MCF 10A (cell line): Measurements from ENCODE around the gene KIF22. TPM values are rescaled to one million over a fixed set of nuclear protein-coding genes. Genes with fewer than 3 reads are reported as not detected.

Source experiments
- BruUV-seq: library from RNA; stranded (reverse); fragments of 400-500 nt; replicated peaks from 2 replicates; lab custom pipeline; 2021; lab: Mats Ljungman, UMichigan
- CTCF ChIA-PET: fragments of 300-600 bp; sonication (Branson Sonifier 250); formaldehyde crosslinking; extraction: SDS; loops from one replicate; lab custom pipeline; 2021; ENCODE audit warnings: antibody characterized with exemption, inconsistent platforms; lab: Yijun Ruan, JAX
- POLR2A ChIA-PET: fragments of 300-600, 350-650 bp; sonication (Branson Sonifier 250); formaldehyde crosslinking; extraction: SDS; loops from one replicate; lab custom pipeline; 2020; ENCODE audit warnings: antibody characterized with exemption, inconsistent platforms; lab: Yijun Ruan, JAX
- DNase-seq: peaks from one replicate; pipeline ENCODE4 v3.0.0-alpha.2; 2018; ENCODE audit not compliant: unreplicated experiment
- H3K27ac Mint-ChIP-seq: one replicate; pipeline ENCODE4 v1.8.0; 2022; ENCODE audit warnings: mild to moderate bottlenecking, low read depth, mixed read lengths; ENCODE audit not compliant: unreplicated experiment
- H3K27me3 Mint-ChIP-seq: one replicate; pipeline ENCODE4 v1.8.0; 2022; ENCODE audit warnings: mixed read lengths; ENCODE audit not compliant: insufficient read depth, unreplicated experiment
- H3K36me3 Mint-ChIP-seq: one replicate; pipeline ENCODE4 v1.8.0; 2022; ENCODE audit warnings: mild to moderate bottlenecking, moderate library complexity, mixed read lengths; ENCODE audit not compliant: insufficient read depth, unreplicated experiment
- H3K4me1 Mint-ChIP-seq: one replicate; pipeline ENCODE4 v1.8.0; 2022; ENCODE audit warnings: mixed read lengths; ENCODE audit not compliant: insufficient read depth, unreplicated experiment
- H3K4me3 Mint-ChIP-seq: one replicate; pipeline ENCODE4 v1.8.0; 2022; ENCODE audit warnings: mild to moderate bottlenecking, moderate library complexity, mixed read lengths; ENCODE audit not compliant: unreplicated experiment
- H3K9me3 Mint-ChIP-seq: one replicate; pipeline ENCODE4 v1.8.0; 2022; ENCODE audit warnings: mixed read lengths; ENCODE audit not compliant: unreplicated experiment
- CTCF ChIP-seq: fragments of 200-600 bp; IDR thresholded peaks from one replicate; pipeline ENCODE4 v1.8.0; 2022; ENCODE audit warnings: antibody characterized with exemption, mild to moderate bottlenecking; ENCODE audit not compliant: unreplicated experiment
- intact Hi-C: fragments of 100-400 bp; cut with micrococcal nuclease; formaldehyde crosslinking; loops from 2 replicates; pipeline ENCODE4 v1.14.1; 2022
- total RNA-seq: library from RNA; stranded (reverse); gene quantifications from 2 replicates; pipeline ENCODE4 v1.2.3, GENCODE V29; 2022

KIF22 gene
- total RNA-seq, 1 experiment from 2014 or later = 53.8 TPM

- Mint-ChIP-seq H3K27me3 (no peaks in the 10 kb centered on the region), H3K9me3 (no peaks in the 10 kb centered on the region), H3K4me1 (peaks cover 17% of the 10 kb centered on the region), H3K36me3 (peaks cover 29% of the 10 kb centered on the region), H3K27ac (peak overlapping the region; percentile 46), H3K4me3 (no peak overlapping the region)
- no TSS peak for BruUV-seq
- no peak for DNase-seq
- intact Hi-C loops = no loop called here
- CTCF ChIA-PET = interaction anchor here (0.7 to 1.4 kb wide), 3 partner anchors 15 to 102 kb away, joined by 3 to 4 read pairs (median 4); no protein-coding TSS in a partner anchor
- no peak for TF ChIP-seq CTCF
- POLR2A ChIA-PET = interaction anchor here (0.9 to 6.7 kb wide), 3 partner anchors 9 to 14 kb away, joined by 4 to 94 read pairs (median 30); partner anchors contain the start of genes KIF22, PAGR1 and PRRT2
These were observed 11.9 kb downstream of the KIF22 start for GRCh38 chr16:29802416-29802935.

GRCh38 chr16:29804020-29804419 lies 13.5 kb downstream of the KIF22 start:
- Mint-ChIP-seq H3K36me3 (peaks cover 38% of the 10 kb centered on the region), H3K9me3 (no peaks in the 10 kb centered on the region), H3K4me1 (peaks cover 26% of the 10 kb centered on the region), H3K27ac (peak overlapping the region; percentile 98), H3K4me3 (peak overlapping the region; percentile 92), H3K27me3 (no peaks in the 10 kb centered on the region)
- DNase-seq = no peak
- BruUV-seq = no TSS peak
- intact Hi-C loops = no loop called here
- CTCF ChIA-PET = interaction anchor here (0.9 to 1.9 kb wide), 9 partner anchors 8 to 859 kb away, joined by 3 to 8 read pairs (median 4); partner anchors contain the start of genes KIF22, MVP and PAGR1
- no peak for TF ChIP-seq CTCF
- POLR2A ChIA-PET = interaction anchor here (0.6 to 6.7 kb wide), 18 partner anchors 10 to 263 kb away, joined by 3 to 94 read pairs (median 4); partner anchors contain the start of genes ALDOA, CDIPT, HIRIP3 and KIF22

- Mint-ChIP-seq H3K9me3 (no peaks in the 10 kb centered on the region), H3K4me1 (peaks cover 26% of the 10 kb centered on the region), H3K4me3 (peak overlapping the region; percentile 92), H3K36me3 (peaks cover 40% of the 10 kb centered on the region), H3K27me3 (no peaks in the 10 kb centered on the region), H3K27ac (peak overlapping the region; percentile 98)
- ChIA-PET CTCF (interaction anchor here (0.9 to 1.9 kb wide), 8 partner anchors 9 to 44 kb away, joined by 3 to 8 read pairs (median 4); partner anchors contain the start of genes KIF22, MVP and PAGR1), POLR2A (interaction anchor here (0.5 to 6.7 kb wide), 20 partner anchors 10 to 829 kb away, joined by 3 to 94 read pairs (median 4); partner anchors contain the start of genes ALDOA, CDIPT, HIRIP3 and KCTD13)
- no peak for TF ChIP-seq CTCF
- DNase-seq = peak; percentile 64
- intact Hi-C loops = loop anchor here (1.0 to 5.0 kb wide), 2 partner anchors 14 to 218 kb away; partner anchors contain the start of genes C16orf92 and KIF22
- TSS peak; percentile 73 for BruUV-seq
These were observed 14.1 kb downstream of the KIF22 start for GRCh38 chr16:29804455-29805231.
